Karpas-422 (cell line): ENCODE results near the gene USP43. TPM values are rescaled to one million over a fixed set of nuclear protein-coding genes. Genes with fewer than 3 reads are reported as not detected.

Experiments
- DNase-seq: peaks from one replicate; pipeline ENCODE4 v3.0.0-alpha.2; 2015
- H2AFZ ChIP-seq: fragments of 200-600 bp; sonication (generic); 2 replicates; pipeline ENCODE4 v1.6.1; 2014; ENCODE audit warnings: antibody characterized with exemption, low read length, mixed read lengths
- H3K27ac ChIP-seq: fragments of 200-600 bp; sonication (generic); 2 replicates; pipeline ENCODE4 v1.5.1; 2014; ENCODE audit warnings: mild to moderate bottlenecking, low read length, moderate library complexity
- H3K27me3 ChIP-seq: fragments of 200-600 bp; sonication (generic); 2 replicates; pipeline ENCODE4 v1.6.1; 2014; ENCODE audit warnings: low read length, mixed read lengths
- H3K36me3 ChIP-seq: fragments of 200-600 bp; sonication (generic); 2 replicates; pipeline ENCODE4 v1.6.1; 2014; ENCODE audit warnings: low read length, mixed read lengths; ENCODE audit not compliant: insufficient read depth
- H3K4me1 ChIP-seq: fragments of 200-600 bp; sonication (generic); 2 replicates; pipeline ENCODE4 v1.6.1; 2014; ENCODE audit warnings: mild to moderate bottlenecking, low read length, mixed read lengths
- H3K4me2 ChIP-seq: fragments of 200-600 bp; sonication (generic); 2 replicates; pipeline ENCODE4 v1.6.1; 2014; ENCODE audit warnings: low read length, low read depth, mild to moderate bottlenecking; ENCODE audit not compliant: poor library complexity, severe bottlenecking
- H3K4me3 ChIP-seq: fragments of 200-600 bp; sonication (generic); 2 replicates; pipeline ENCODE4 v1.5.1; 2014; ENCODE audit warnings: mild to moderate bottlenecking, antibody characterized with exemption, low read length, mixed read lengths
- H3K79me2 ChIP-seq: fragments of 200-600 bp; sonication (generic); 2 replicates; pipeline ENCODE4 v1.6.1; 2014; ENCODE audit warnings: mild to moderate bottlenecking, low read length, mixed read lengths
- H3K9ac ChIP-seq: fragments of 200-600 bp; sonication (generic); 2 replicates; pipeline ENCODE4 v1.6.0; 2014; ENCODE audit warnings: low read length
- H3K9me2 ChIP-seq: fragments of 200-600 bp; sonication (generic), shearing (Covaris generic); replicated peaks from 2 replicates; pipeline ENCODE4 v1.6.0; 2014; ENCODE audit warnings: mild to moderate bottlenecking, low read length, moderate library complexity; ENCODE audit not compliant: insufficient read depth
- H3K9me3 ChIP-seq: fragments of 300-700, 200-600 bp; sonication (generic); 2 replicates; pipeline ENCODE4 v1.6.1; 2014; ENCODE audit warnings: low read length, mixed read lengths
- H4K20me1 ChIP-seq: fragments of 200-600 bp; sonication (generic); 2 replicates; pipeline ENCODE4 v1.6.1; 2014; ENCODE audit warnings: mild to moderate bottlenecking, antibody characterized with exemption, low read length, low read depth; ENCODE audit not compliant: insufficient read depth
- total RNA-seq: library from RNA; depleted of rRNA; stranded (reverse); fragments of >200 nt; shearing (Covaris generic); gene quantifications from 2 replicates; pipeline ENCODE4 v1.2.3, GENCODE V29; 2014; ENCODE audit warnings: low replicate concordance

Gene USP43
- total RNA-seq, 1 experiment from 2014 or later = 0.37 TPM

GRCh38 chr17:9677896-9678295 is 32.6 kb downstream of the USP43 start:
- H3K9me2 ChIP-seq = no peaks in the 10 kb centered on the region
- H3K36me3 ChIP-seq = no peaks in the 10 kb centered on the region
- no peak overlapping the region for H2AFZ ChIP-seq
- no peak for DNase-seq
- no peak overlapping the region for H3K4me3 ChIP-seq
- no peaks in the 10 kb centered on the region for H3K79me2 ChIP-seq
- no peak overlapping the region for H3K4me2 ChIP-seq
- no peaks in the 10 kb centered on the region for H3K4me1 ChIP-seq
- no peaks in the 10 kb centered on the region for H3K27me3 ChIP-seq
- no peaks in the 10 kb centered on the region for H3K9me3 ChIP-seq
- H3K27ac ChIP-seq = no peak overlapping the region
- no peaks in the 10 kb centered on the region for H4K20me1 ChIP-seq
- no peak overlapping the region for H3K9ac ChIP-seq

- H3K9me3 ChIP-seq = no peaks in the 10 kb centered on the region
- no peaks in the 10 kb centered on the region for H3K79me2 ChIP-seq
- H4K20me1 ChIP-seq = no peaks in the 10 kb centered on the region
- H2AFZ ChIP-seq = no peak overlapping the region
- no peak overlapping the region for H3K27ac ChIP-seq
- no peak overlapping the region for H3K4me2 ChIP-seq
- no peaks in the 10 kb centered on the region for H3K4me1 ChIP-seq
- no peak for DNase-seq
- no peaks in the 10 kb centered on the region for H3K27me3 ChIP-seq
- no peak overlapping the region for H3K9ac ChIP-seq
- no peaks in the 10 kb centered on the region for H3K9me2 ChIP-seq
- H3K4me3 ChIP-seq = no peak overlapping the region
- H3K36me3 ChIP-seq = no peaks in the 10 kb centered on the region
Measured at GRCh38 chr17:9684955-9685621, 39.8 kb downstream of the USP43 start.

GRCh38 chr17:9693755-9694154 is 48.4 kb downstream of the USP43 start:
- H3K9ac ChIP-seq = no peak overlapping the region
- no peak overlapping the region for H3K27ac ChIP-seq
- no peak overlapping the region for H2AFZ ChIP-seq
- peaks cover 15% of the 10 kb centered on the region for H3K4me1 ChIP-seq
- no peak overlapping the region for H3K4me3 ChIP-seq
- no peaks in the 10 kb centered on the region for H3K9me2 ChIP-seq
- no peaks in the 10 kb centered on the region for H3K36me3 ChIP-seq
- no peak overlapping the region for H3K4me2 ChIP-seq
- no peaks in the 10 kb centered on the region for H3K9me3 ChIP-seq
- DNase-seq = no peak
- no peaks in the 10 kb centered on the region for H4K20me1 ChIP-seq
- no peaks in the 10 kb centered on the region for H3K79me2 ChIP-seq
- no peaks in the 10 kb centered on the region for H3K27me3 ChIP-seq

- Histone ChIP-seq H3K36me3 (no peaks in the 10 kb centered on the region), H4K20me1 (no peaks in the 10 kb centered on the region), H3K4me1 (peaks cover 15% of the 10 kb centered on the region), H3K9me2 (no peaks in the 10 kb centered on the region), H3K9me3 (no peaks in the 10 kb centered on the region), H3K27me3 (no peaks in the 10 kb centered on the region), H3K4me2 (no peak overlapping the region), H3K9ac (no peak overlapping the region), H3K4me3 (no peak overlapping the region), H2AFZ (no peak overlapping the region), H3K79me2 (no peaks in the 10 kb centered on the region), H3K27ac (no peak overlapping the region)
- DNase-seq = no peak
Measured at GRCh38 chr17:9696279-9697044, 51.1 kb downstream of the USP43 start.

- Histone ChIP-seq H3K9ac (no peak overlapping the region), H3K9me2 (no peaks in the 10 kb centered on the region), H3K4me1 (peaks cover 25% of the 10 kb centered on the region), H2AFZ (no peak overlapping the region), H3K4me3 (no peak overlapping the region), H3K9me3 (no peaks in the 10 kb centered on the region), H3K27me3 (no peaks in the 10 kb centered on the region), H3K36me3 (no peaks in the 10 kb centered on the region), H4K20me1 (no peaks in the 10 kb centered on the region), H3K79me2 (no peaks in the 10 kb centered on the region), H3K27ac (no peak overlapping the region), H3K4me2 (no peak overlapping the region)
- no peak for DNase-seq
Measured at GRCh38 chr17:9700136-9700535, 54.8 kb downstream of the USP43 start.

GRCh38 chr17:9700754-9701476 is 55.6 kb downstream of the USP43 start:
- H3K4me1 ChIP-seq = peaks cover 25% of the 10 kb centered on the region
- H3K9ac ChIP-seq = no peak overlapping the region
- no peaks in the 10 kb centered on the region for H3K36me3 ChIP-seq
- no peaks in the 10 kb centered on the region for H3K9me3 ChIP-seq
- H2AFZ ChIP-seq = no peak overlapping the region
- no peak for DNase-seq
- no peaks in the 10 kb centered on the region for H3K79me2 ChIP-seq
- no peak overlapping the region for H3K27ac ChIP-seq
- H3K4me2 ChIP-seq = no peak overlapping the region
- no peaks in the 10 kb centered on the region for H3K27me3 ChIP-seq
- no peaks in the 10 kb centered on the region for H4K20me1 ChIP-seq
- H3K9me2 ChIP-seq = no peaks in the 10 kb centered on the region
- no peak overlapping the region for H3K4me3 ChIP-seq

GRCh38 chr17:9702482-9702881 is 57.2 kb downstream of the USP43 start:
- H3K79me2 ChIP-seq = no peaks in the 10 kb centered on the region
- H3K36me3 ChIP-seq = no peaks in the 10 kb centered on the region
- H4K20me1 ChIP-seq = no peaks in the 10 kb centered on the region
- DNase-seq = no peak
- no peak overlapping the region for H3K4me2 ChIP-seq
- peaks cover 25% of the 10 kb centered on the region for H3K4me1 ChIP-seq
- H3K27me3 ChIP-seq = no peaks in the 10 kb centered on the region
- no peak overlapping the region for H3K27ac ChIP-seq
- no peaks in the 10 kb centered on the region for H3K9me2 ChIP-seq
- no peak overlapping the region for H3K9ac ChIP-seq
- H3K4me3 ChIP-seq = no peak overlapping the region
- no peak overlapping the region for H2AFZ ChIP-seq
- H3K9me3 ChIP-seq = no peaks in the 10 kb centered on the region
